CD14-positive monocyte (primary cell): Measurements from ENCODE around the gene DNAH14. TPM values are rescaled to one million over a fixed set of nuclear protein-coding genes. Genes with fewer than 3 reads are reported as not detected.
"Not testable (repeated sequence)": the region's sequence is repeated elsewhere in the genome, so short reads cannot be mapped to it uniquely, and the experiment has no call there.

Experiments used
- DNase-seq, 3 donors: peaks; one replicate each; pipeline ENCODE4 v3.0.0-alpha.2; 2011 to 2022
- H2AFZ ChIP-seq: 2 replicates; pipeline ENCODE4 v1.6.0; 2012; ENCODE audit warnings: mild to moderate bottlenecking, low read depth, low read length, inconsistent platforms; ENCODE audit not compliant: insufficient read depth, poor library complexity, severe bottlenecking
- H3K27ac ChIP-seq, 2 donors: 1 replicate in 1 of 2; 2 replicates in 1 of 2; pipeline ENCODE4 v1.5.1; 2012 to 2013; ENCODE audit warnings: low read length in 2 of 2, control low read depth in 1 of 2, inconsistent platforms in 1 of 2, low read depth in 1 of 2, mild to moderate bottlenecking in 1 of 2
- H3K27me3 ChIP-seq, 2 donors: one replicate each; pipeline versions ENCODE4 v1.6.0 to v1.6.1; 2011 to 2013; ENCODE audit warnings: low read length in 2 of 2; ENCODE audit not compliant: control insufficient read depth in 2 of 2, insufficient read depth in 2 of 2
- H3K36me3 ChIP-seq, 2 donors: replicated peaks in 1 of 2; 1 replicate in 1 of 2; 2 replicates in 1 of 2; pipeline versions ENCODE4 v1.5.1 to v1.6.1; 2012 to 2013; ENCODE audit warnings: low read length in 2 of 2, control low read depth in 1 of 2, inconsistent platforms in 1 of 2, mild to moderate bottlenecking in 1 of 2; ENCODE audit not compliant: insufficient read depth in 2 of 2, control insufficient read depth in 1 of 2
- H3K4me1 ChIP-seq, 2 donors: 1 replicate in 1 of 2; 2 replicates in 1 of 2; pipeline versions ENCODE4 v1.5.1 to v1.6.1; 2012 to 2013; ENCODE audit warnings: low read length in 2 of 2, control low read depth in 1 of 2, inconsistent platforms in 1 of 2, mild to moderate bottlenecking in 1 of 2, moderate library complexity in 1 of 2; ENCODE audit not compliant: insufficient read depth in 2 of 2, control insufficient read depth in 1 of 2
- H3K4me2 ChIP-seq: replicated peaks from 2 replicates; pipeline ENCODE3; 2012; ENCODE audit warnings: low read length, moderate library complexity, mild to moderate bottlenecking; ENCODE audit not compliant: poor library complexity, severe bottlenecking; ENCODE audit errors: extremely low read depth
- H3K4me3 ChIP-seq, 3 experiments: fragments of 200-600 bp in 1 of 3; sonication (generic) in 1 of 3; replicated peaks in 1 of 3; 1 replicate in 2 of 3; 2 replicates in 1 of 3; pipeline ENCODE4 v1.5.1; 2011 to 2013; ENCODE audit warnings: low read length in 3 of 3, mild to moderate bottlenecking in 3 of 3, control low read depth in 2 of 3, low read depth in 2 of 3, inconsistent platforms in 1 of 3, moderate library complexity in 1 of 3
- H3K79me2 ChIP-seq: 2 replicates; pipeline ENCODE4 v1.6.0; 2012; ENCODE audit warnings: mild to moderate bottlenecking, control low read depth, inconsistent platforms, low read length, moderate library complexity; ENCODE audit not compliant: insufficient read depth
- H3K9ac ChIP-seq: 2 replicates; pipeline ENCODE4 v1.6.0; 2017; ENCODE audit warnings: low read length, mild to moderate bottlenecking; ENCODE audit not compliant: insufficient read depth, poor library complexity, severe bottlenecking
- H3K9me3 ChIP-seq, 2 donors: replicated peaks in 1 of 2; 1 replicate in 1 of 2; 2 replicates in 1 of 2; pipeline versions ENCODE4 v1.5.1 to v1.6.1; 2012 to 2013; ENCODE audit warnings: low read length in 2 of 2, control low read depth in 1 of 2; ENCODE audit not compliant: control insufficient read depth in 1 of 2, insufficient read depth in 1 of 2
- H4K20me1 ChIP-seq: 2 replicates; pipeline ENCODE4 v1.6.0; 2012; ENCODE audit warnings: mild to moderate bottlenecking, low read length, control low read depth, moderate library complexity; ENCODE audit not compliant: insufficient read depth
- H3K27ac Mint-ChIP-seq, 7 donors: one replicate each; pipeline ENCODE4 v1.8.0; 2020; ENCODE audit warnings: mild to moderate bottlenecking in 7 of 7, mixed read lengths in 7 of 7, moderate library complexity in 6 of 7, inconsistent platforms in 2 of 7
- H3K27me3 Mint-ChIP-seq, 3 donors: one replicate each; pipeline ENCODE4 v1.8.0; 2021 to 2022; ENCODE audit warnings: low read depth in 3 of 3, mild to moderate bottlenecking in 3 of 3, mixed read lengths in 3 of 3, moderate library complexity in 3 of 3, inconsistent platforms in 1 of 3
- H3K36me3 Mint-ChIP-seq, 2 donors: one replicate each; pipeline ENCODE4 v1.8.0; 2020; ENCODE audit warnings: mixed read lengths in 2 of 2, inconsistent platforms in 1 of 2, mild to moderate bottlenecking in 1 of 2
- H3K4me1 Mint-ChIP-seq: one replicate; pipeline ENCODE4 v1.8.0; 2020; ENCODE audit warnings: mild to moderate bottlenecking, mixed read lengths
- H3K4me3 Mint-ChIP-seq, 2 donors: one replicate each; pipeline ENCODE4 v1.8.0; 2020; ENCODE audit warnings: mild to moderate bottlenecking in 2 of 2, mixed read lengths in 2 of 2, moderate library complexity in 1 of 2
- H3K9me3 Mint-ChIP-seq, 7 donors: one replicate each; pipeline ENCODE4 v1.8.0; 2020 to 2022; ENCODE audit warnings: mixed read lengths in 7 of 7, mild to moderate bottlenecking in 6 of 7, moderate library complexity in 6 of 7, inconsistent platforms in 2 of 7
- CTCF ChIP-seq: fragments of 200-600 bp; IDR thresholded peaks from one replicate; pipeline ENCODE4 v1.8.0; 2022; ENCODE audit warnings: antibody characterized with exemption, mild to moderate bottlenecking
- WGBS: methylation state at CpG from one replicate; pipeline ENCODE4 v1.1.5; 2013; ENCODE audit warnings: missing lambda C conversion rate; ENCODE audit not compliant: insufficient coverage; 5-methylcytosine and 5-hydroxymethylcytosine counted together
- intact Hi-C, 2 donors: fragments of 100-400 bp; cut with micrococcal nuclease; formaldehyde crosslinking; loops; one replicate each; pipeline versions ENCODE4 v1.15.0 to v1.15.1; 2023
- polyA plus RNA-seq, 3 donors: library from polyadenylated mRNA; depleted of rRNA in 1 of 3; unstranded in 2 of 3; stranded (reverse) in 1 of 3; fragments of 300-500 nt in 2 of 3; fragments of >200 nt in 1 of 3; fragmentation: Illumina TruSeq in 2 of 3; gene quantifications; 1 replicate in 2 of 3; 2 replicates in 1 of 3; pipeline ENCODE4 v1.2.3, GENCODE V29; 2012 to 2021

Gene DNAH14
- polyA plus RNA-seq, 3 donors = 0.83 TPM; not detected in 2

GRCh38 chr1:225230483-225230882, 301.0 kb downstream of the DNAH14 start:
- H3K4me1 ChIP-seq = no peaks in the 10 kb centered on the region

GRCh38 chr1:225232930-225233329, 303.5 kb downstream of the DNAH14 start:
- intact Hi-C loops, H3K27me3 Mint-ChIP-seq, H3K9ac ChIP-seq, H3K4me3 ChIP-seq, H3K4me2 ChIP-seq, H3K36me3 Mint-ChIP-seq, H3K27ac Mint-ChIP-seq, H3K4me3 Mint-ChIP-seq, H3K9me3 ChIP-seq, DNase-seq, H3K79me2 ChIP-seq, H3K36me3 ChIP-seq, H3K4me1 Mint-ChIP-seq, H2AFZ ChIP-seq, H4K20me1 ChIP-seq, H3K4me1 ChIP-seq, H3K27me3 ChIP-seq, H3K27ac ChIP-seq: not testable (repeated sequence)
- no CpG with 5 or more reads among the region's 1 CpG for WGBS
- peaks cover 5 to 24% (median 15%) of the 10 kb centered on the region in 7 donors for H3K9me3 Mint-ChIP-seq

More at GRCh38 chr1:225230483-225230882, 301.0 kb downstream of the DNAH14 start:
- Mint-ChIP-seq H3K36me3 (no peaks in the 10 kb centered on the region), H3K4me1 (no peaks in the 10 kb centered on the region), H3K4me3 (no peak overlapping the region), H3K9me3 (peaks cover 0 to 7% (median 3%) of the 10 kb centered on the region in 7 donors), H3K27me3 (no peaks in the 10 kb centered on the region), H3K27ac (no peak overlapping the region)
- Histone ChIP-seq H3K27ac (no peak overlapping the region), H3K9ac (no peak overlapping the region), H3K4me2 (no peak overlapping the region), H2AFZ (no peak overlapping the region), H3K27me3 (no peaks in the 10 kb centered on the region), H4K20me1 (no peaks in the 10 kb centered on the region), H3K36me3 (no peaks in the 10 kb centered on the region), H3K9me3 (no peaks in the 10 kb centered on the region), H3K4me3 (no peak overlapping the region), H3K79me2 (no peaks in the 10 kb centered on the region)
- DNase-seq = no peak
- no CpG with 5 or more reads among the region's 2 CpGs for WGBS
- intact Hi-C loops = no loop called here
- TF ChIP-seq CTCF = no peak
